H1 (cell line): Measurements from ENCODE around the gene WDR54. TPM values are rescaled to one million over a fixed set of nuclear protein-coding genes. Genes with fewer than 3 reads are reported as not detected.

ENCODE experiments used
- EGR1 ChIP-seq: IDR thresholded peaks from 2 replicates; pipeline ENCODE4 v1.6.1; 2011; ENCODE audit warnings: low read depth, low read length, borderline replicate concordance
- KDM4A ChIP-seq: IDR thresholded peaks from one replicate; pipeline ENCODE4 v1.7.1; 2012; ENCODE audit warnings: low read depth, mild to moderate bottlenecking, moderate library complexity, low read length, inconsistent platforms; ENCODE audit not compliant: severe bottlenecking
- RFX5 ChIP-seq: IDR thresholded peaks from 2 replicates; pipeline ENCODE4 v1.6.1; 2011; ENCODE audit warnings: low read depth, low read length, improper control_type of control experiment, borderline replicate concordance
- SIN3A ChIP-seq, 2 experiments: IDR thresholded peaks in 1 of 2; conservative IDR thresholded peaks in 1 of 2; 2 replicates each; pipeline ENCODE4 v1.6.1; 2011 to 2012; ENCODE audit warnings: low read length in 2 of 2, improper control_type of control experiment in 1 of 2, low read depth in 1 of 2, mild to moderate bottlenecking in 1 of 2
- SP1 ChIP-seq: IDR thresholded peaks from 2 replicates; pipeline ENCODE4 v1.6.1; 2011; ENCODE audit warnings: low read depth, low read length
- SP4 ChIP-seq: IDR thresholded peaks from 2 replicates; pipeline ENCODE4 v1.6.1; 2012; ENCODE audit warnings: low read length, inconsistent platforms
- TAF7 ChIP-seq: optimal IDR thresholded peaks from 2 replicates; pipeline ENCODE3; 2011; ENCODE audit warnings: low read depth, mild to moderate bottlenecking, inconsistent platforms, low read length, moderate library complexity, borderline replicate concordance
- TEAD4 ChIP-seq: IDR thresholded peaks from 2 replicates; pipeline ENCODE4 v1.6.1; 2012; ENCODE audit warnings: low read depth, low read length, inconsistent platforms, mixed read lengths
- polyA plus RNA-seq, 7 experiments: library from polyadenylated mRNA; depleted of rRNA in 3 of 7; stranded (reverse) in 5 of 7; unstranded in 2 of 7; fragments of >200 nt in 5 of 7; fragments of 200-250 nt in 2 of 7; gene quantifications; 1 replicate in 5 of 7; 2 replicates in 1 of 7; 4 replicates in 1 of 7; pipeline versions ENCODE4 v1.2.1 to v1.2.3, GENCODE V29; 2011 to 2013; ENCODE audit warnings: missing spikeins in 2 of 7, mixed read lengths in 2 of 7
- total RNA-seq: library from RNA; stranded (reverse); fragmentation: NEBNext Ultra II Directional; extraction: Animal tissue kit (Norgen Biotek cat#: 25700); gene quantifications from 2 replicates; pipeline ENCODE4 v1.2.1, GENCODE V29; 2021
- TF ChIP-seq, protein P1 (sequence below), 3 experiments: IDR thresholded peaks; 1 replicate in 2 of 3; 2 replicates in 1 of 3; pipeline versions ENCODE4 v1.5.1 to v1.6.1; 2011; ENCODE audit warnings: low read length in 3 of 3, mild to moderate bottlenecking in 3 of 3, inconsistent platforms in 2 of 3, low read depth in 1 of 3, moderate library complexity in 1 of 3; ENCODE audit not compliant: insufficient read depth in 1 of 3; ENCODE audit errors: control extremely low read depth in 1 of 3

Gene WDR54
- total and polyA plus RNA-seq, 2 of the 8 experiments (the other 6 are each of a cell fraction or from before 2014, with no cell fraction given): 41.6 to 125 TPM

DNA sequence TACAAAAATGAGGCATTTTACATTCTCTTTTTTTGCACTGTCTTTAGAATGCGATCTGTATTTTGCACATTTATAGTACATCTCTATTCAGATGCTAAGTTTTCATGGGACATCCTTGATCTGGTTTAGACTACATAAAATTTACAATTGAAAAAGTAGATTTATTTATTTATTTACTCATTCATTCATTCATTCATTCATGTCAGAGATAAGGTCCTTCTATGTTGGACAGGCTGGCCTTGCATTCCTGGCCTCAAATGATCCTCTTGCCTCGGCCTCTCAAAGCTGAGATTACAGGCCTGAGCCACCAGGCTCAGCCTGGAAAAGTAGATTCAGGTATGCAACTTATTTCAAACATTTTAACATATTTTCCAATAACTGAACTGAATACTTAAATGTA, 25.4 kb upstream of the WDR54 start (continued):
- TF ChIP-seq, protein P1, sequence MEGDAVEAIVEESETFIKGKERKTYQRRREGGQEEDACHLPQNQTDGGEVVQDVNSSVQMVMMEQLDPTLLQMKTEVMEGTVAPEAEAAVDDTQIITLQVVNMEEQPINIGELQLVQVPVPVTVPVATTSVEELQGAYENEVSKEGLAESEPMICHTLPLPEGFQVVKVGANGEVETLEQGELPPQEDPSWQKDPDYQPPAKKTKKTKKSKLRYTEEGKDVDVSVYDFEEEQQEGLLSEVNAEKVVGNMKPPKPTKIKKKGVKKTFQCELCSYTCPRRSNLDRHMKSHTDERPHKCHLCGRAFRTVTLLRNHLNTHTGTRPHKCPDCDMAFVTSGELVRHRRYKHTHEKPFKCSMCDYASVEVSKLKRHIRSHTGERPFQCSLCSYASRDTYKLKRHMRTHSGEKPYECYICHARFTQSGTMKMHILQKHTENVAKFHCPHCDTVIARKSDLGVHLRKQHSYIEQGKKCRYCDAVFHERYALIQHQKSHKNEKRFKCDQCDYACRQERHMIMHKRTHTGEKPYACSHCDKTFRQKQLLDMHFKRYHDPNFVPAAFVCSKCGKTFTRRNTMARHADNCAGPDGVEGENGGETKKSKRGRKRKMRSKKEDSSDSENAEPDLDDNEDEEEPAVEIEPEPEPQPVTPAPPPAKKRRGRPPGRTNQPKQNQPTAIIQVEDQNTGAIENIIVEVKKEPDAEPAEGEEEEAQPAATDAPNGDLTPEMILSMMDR (IDR thresholded peaks at IDR 0.05; ENCODE audit: control extremely low read depth in 1 of 3, insufficient read depth in 1 of 3, low read depth in 1 of 3, low read length in 3 of 3): no peak
- TF ChIP-seq KDM4A (no peak), SP4 (no peak), EGR1 (no peak), RFX5 (no peak), SIN3A (conservative IDR thresholded peaks at IDR 0.05 in 1 of 2, IDR thresholded peaks at IDR 0.05 in 1 of 2; ENCODE audit: low read depth in 1 of 2, low read length in 2 of 2) (no peak), TAF7 (no peak), TEAD4 (no peak), SP1 (no peak)
